ENCODE data around the gene SSBP2.

SSBP2 gene

DNA sequence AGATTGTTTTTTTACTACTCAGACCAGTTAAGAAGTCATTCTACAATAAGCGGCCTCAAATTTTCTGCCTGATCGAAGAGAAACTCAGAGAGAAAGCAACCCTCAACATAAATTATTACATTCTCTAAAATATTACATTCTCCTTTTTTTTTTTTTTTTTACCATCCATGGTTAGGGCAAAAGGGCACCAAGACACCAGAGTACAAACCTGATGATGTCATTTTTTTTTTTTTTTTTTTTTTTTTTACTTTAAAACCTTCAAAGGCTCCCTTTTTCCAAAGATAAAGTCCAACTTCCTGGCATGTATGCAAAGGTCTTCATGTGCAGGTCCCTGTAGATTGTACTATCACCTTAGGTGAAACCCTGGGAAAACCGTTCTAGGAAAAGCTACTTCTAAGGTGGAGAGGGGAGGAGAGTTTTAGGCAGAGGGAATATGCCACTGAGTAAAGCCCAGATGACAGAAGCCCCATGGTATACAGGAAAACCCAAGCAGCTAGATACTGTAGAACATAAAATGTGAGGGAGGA is 104.4 kb downstream of the SSBP2 start:
- Histone ChIP-seq H3K27ac (ENCODE audit: insufficient read depth, low read length, poor library complexity, severe bottlenecking) (no peak overlapping the region), H3K4me3 (ENCODE audit: insufficient read depth, low read depth, low read length, poor library complexity, severe bottlenecking) (no peak overlapping the region), H3K27me3 (replicated peaks; ENCODE audit: control insufficient read depth, insufficient read depth, low read length, poor library complexity, severe bottlenecking) (no peaks in the 10 kb centered on the region), H3K36me3 (ENCODE audit: control insufficient read depth, insufficient read depth, low read length) (no peaks in the 10 kb centered on the region), H3K4me1 (ENCODE audit: control insufficient read depth, insufficient read depth, low read length, poor library complexity, severe bottlenecking) (no peaks in the 10 kb centered on the region), H3K9me3 (ENCODE audit: control insufficient read depth, low read length) (no peaks in the 10 kb centered on the region)
- no peak for DNase-seq

DNA sequence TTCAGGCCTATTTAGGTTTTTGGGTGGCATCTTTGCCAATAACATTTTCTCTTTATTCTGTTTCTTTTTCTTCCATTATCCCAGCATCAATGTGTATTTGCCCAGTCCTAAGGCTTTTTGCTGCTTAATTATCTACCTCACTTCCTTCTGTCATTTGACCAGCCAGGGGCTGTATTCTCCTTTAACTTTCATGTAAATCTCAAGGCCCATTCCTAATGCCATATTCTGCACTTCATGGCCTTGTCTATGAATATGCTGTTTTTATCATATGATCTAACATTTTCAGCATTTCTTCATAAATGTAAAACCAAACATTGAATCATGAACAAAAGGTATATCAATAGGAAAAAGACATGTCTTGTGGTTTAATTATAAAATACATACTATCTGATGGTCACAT is 108.7 kb downstream of the SSBP2 start:
- Histone ChIP-seq H3K36me3 (ENCODE audit: control insufficient read depth, insufficient read depth, low read length) (no peaks in the 10 kb centered on the region), H3K27ac (ENCODE audit: insufficient read depth, low read length, poor library complexity, severe bottlenecking) (no peak overlapping the region), H3K27me3 (replicated peaks; ENCODE audit: control insufficient read depth, insufficient read depth, low read length, poor library complexity, severe bottlenecking) (no peaks in the 10 kb centered on the region), H3K4me3 (ENCODE audit: insufficient read depth, low read depth, low read length, poor library complexity, severe bottlenecking) (no peak overlapping the region), H3K9me3 (ENCODE audit: control insufficient read depth, low read length) (no peaks in the 10 kb centered on the region), H3K4me1 (ENCODE audit: control insufficient read depth, insufficient read depth, low read length, poor library complexity, severe bottlenecking) (no peaks in the 10 kb centered on the region)
- no peak for DNase-seq

DNA sequence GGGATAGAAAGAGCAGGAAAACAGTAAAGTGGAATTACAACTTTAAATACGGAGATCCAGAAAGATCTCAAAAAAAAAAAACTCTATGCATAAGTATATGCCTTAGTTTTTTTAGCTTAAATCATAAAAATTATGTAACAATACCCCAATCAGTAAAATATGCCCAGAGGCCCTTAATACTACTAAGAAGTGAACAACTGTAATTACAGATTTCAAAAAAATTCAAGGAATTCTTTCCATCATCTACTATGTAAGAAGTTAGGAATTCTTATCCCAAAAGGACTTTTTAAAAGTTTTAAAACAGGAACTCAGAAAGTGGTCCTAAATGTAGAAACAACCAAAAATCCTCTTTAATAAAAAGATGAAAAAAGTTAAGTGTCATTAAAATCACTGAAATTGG is 111.3 kb downstream of the SSBP2 start:
- no peak overlapping the region for H3K27ac ChIP-seq (ENCODE audit: insufficient read depth, low read length, poor library complexity, severe bottlenecking)

DNA sequence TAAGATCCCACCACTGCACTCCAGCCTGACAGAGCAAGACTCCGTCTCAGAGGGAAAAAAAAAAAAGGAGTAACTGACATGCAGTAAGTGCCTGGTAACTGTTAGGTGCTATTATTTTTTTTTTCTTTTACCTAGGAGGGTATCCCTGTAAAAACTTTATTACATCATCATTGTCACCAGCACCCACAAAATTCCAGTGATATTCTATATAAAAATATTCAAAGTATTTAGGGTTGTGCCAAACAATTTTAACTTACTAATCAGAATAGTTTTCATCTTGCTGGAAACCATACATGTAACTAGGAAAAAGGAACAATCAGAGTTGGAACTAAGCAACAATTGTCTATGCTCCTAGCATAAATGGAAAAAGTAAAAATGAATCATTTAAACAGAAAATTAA is 112.4 kb downstream of the SSBP2 start:
- H3K4me3 ChIP-seq (ENCODE audit: insufficient read depth, low read depth, low read length, poor library complexity, severe bottlenecking), result no peak overlapping the region
- DNase-seq, result no peak
- H3K27ac ChIP-seq (ENCODE audit: insufficient read depth, low read length, poor library complexity, severe bottlenecking), result no peak overlapping the region
- H3K27me3 ChIP-seq (replicated peaks; ENCODE audit: control insufficient read depth, insufficient read depth, low read length, poor library complexity, severe bottlenecking), result no peaks in the 10 kb centered on the region
- H3K36me3 ChIP-seq (ENCODE audit: control insufficient read depth, insufficient read depth, low read length), result no peaks in the 10 kb centered on the region
- H3K4me1 ChIP-seq (ENCODE audit: control insufficient read depth, insufficient read depth, low read length, poor library complexity, severe bottlenecking), result no peaks in the 10 kb centered on the region
- no peaks in the 10 kb centered on the region for H3K9me3 ChIP-seq (ENCODE audit: control insufficient read depth, low read length)

More for the DNA sequence above, 111.3 kb downstream of the SSBP2 start:
- no peak for DNase-seq
- Histone ChIP-seq H3K9me3 (ENCODE audit: control insufficient read depth, low read length) (no peaks in the 10 kb centered on the region), H3K4me3 (ENCODE audit: insufficient read depth, low read depth, low read length, poor library complexity, severe bottlenecking) (no peak overlapping the region), H3K36me3 (ENCODE audit: control insufficient read depth, insufficient read depth, low read length) (no peaks in the 10 kb centered on the region), H3K27me3 (replicated peaks; ENCODE audit: control insufficient read depth, insufficient read depth, low read length, poor library complexity, severe bottlenecking) (no peaks in the 10 kb centered on the region), H3K4me1 (ENCODE audit: control insufficient read depth, insufficient read depth, low read length, poor library complexity, severe bottlenecking) (no peaks in the 10 kb centered on the region)

DNA sequence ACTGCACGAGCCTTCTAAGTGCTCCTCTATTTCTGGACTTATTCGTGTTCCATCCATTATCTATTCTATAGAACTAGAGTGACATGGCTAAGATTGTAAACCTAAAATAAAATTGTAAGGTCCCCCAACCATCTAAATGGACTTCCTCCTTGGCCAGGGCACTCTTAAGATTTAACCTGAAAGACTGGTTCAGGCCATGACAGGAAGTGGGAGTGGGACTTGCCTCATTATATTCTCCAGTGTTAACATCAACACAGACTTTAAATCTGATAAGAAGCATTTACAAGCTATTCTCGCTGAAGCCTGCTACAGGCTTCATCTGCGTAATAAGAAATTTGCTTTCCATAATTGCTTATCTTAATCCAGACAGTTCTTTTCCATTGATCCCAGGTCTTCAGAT is 117.0 kb downstream of the SSBP2 start:
- no peak overlapping the region for H3K27ac ChIP-seq (ENCODE audit: insufficient read depth, low read length, poor library complexity, severe bottlenecking)
- DNase-seq, result no peak
- H3K9me3 ChIP-seq (ENCODE audit: control insufficient read depth, low read length), result no peaks in the 10 kb centered on the region
- no peaks in the 10 kb centered on the region for H3K4me1 ChIP-seq (ENCODE audit: control insufficient read depth, insufficient read depth, low read length, poor library complexity, severe bottlenecking)
- H3K4me3 ChIP-seq (ENCODE audit: insufficient read depth, low read depth, low read length, poor library complexity, severe bottlenecking), result no peak overlapping the region
- H3K27me3 ChIP-seq (replicated peaks; ENCODE audit: control insufficient read depth, insufficient read depth, low read length, poor library complexity, severe bottlenecking), result no peaks in the 10 kb centered on the region
- no peaks in the 10 kb centered on the region for H3K36me3 ChIP-seq (ENCODE audit: control insufficient read depth, insufficient read depth, low read length)

DNA sequence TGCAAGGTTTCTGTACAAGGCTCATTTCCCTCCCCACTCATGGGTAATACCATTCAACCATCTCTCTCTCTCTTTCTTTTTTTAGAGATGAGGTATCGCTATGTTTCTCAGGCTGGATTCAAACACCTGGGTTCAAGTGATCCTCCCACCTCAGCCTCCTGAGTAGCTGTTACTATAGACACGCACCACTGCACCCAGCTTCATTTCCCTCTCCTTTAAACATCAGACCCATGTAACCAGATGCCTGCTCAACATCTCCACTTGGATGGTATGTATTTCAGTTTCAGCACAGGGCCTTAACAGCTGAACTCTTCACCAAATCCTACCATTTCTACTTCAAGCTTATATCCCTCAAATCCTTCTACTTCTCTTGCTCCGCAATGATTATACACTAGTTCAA is 117.4 kb downstream of the SSBP2 start:
- Histone ChIP-seq H3K27me3 (replicated peaks; ENCODE audit: control insufficient read depth, insufficient read depth, low read length, poor library complexity, severe bottlenecking) (no peaks in the 10 kb centered on the region), H3K4me3 (ENCODE audit: insufficient read depth, low read depth, low read length, poor library complexity, severe bottlenecking) (no peak overlapping the region), H3K27ac (ENCODE audit: insufficient read depth, low read length, poor library complexity, severe bottlenecking) (no peak overlapping the region), H3K9me3 (ENCODE audit: control insufficient read depth, low read length) (no peaks in the 10 kb centered on the region), H3K4me1 (ENCODE audit: control insufficient read depth, insufficient read depth, low read length, poor library complexity, severe bottlenecking) (no peaks in the 10 kb centered on the region), H3K36me3 (ENCODE audit: control insufficient read depth, insufficient read depth, low read length) (no peaks in the 10 kb centered on the region)
- no peak for DNase-seq

DNA sequence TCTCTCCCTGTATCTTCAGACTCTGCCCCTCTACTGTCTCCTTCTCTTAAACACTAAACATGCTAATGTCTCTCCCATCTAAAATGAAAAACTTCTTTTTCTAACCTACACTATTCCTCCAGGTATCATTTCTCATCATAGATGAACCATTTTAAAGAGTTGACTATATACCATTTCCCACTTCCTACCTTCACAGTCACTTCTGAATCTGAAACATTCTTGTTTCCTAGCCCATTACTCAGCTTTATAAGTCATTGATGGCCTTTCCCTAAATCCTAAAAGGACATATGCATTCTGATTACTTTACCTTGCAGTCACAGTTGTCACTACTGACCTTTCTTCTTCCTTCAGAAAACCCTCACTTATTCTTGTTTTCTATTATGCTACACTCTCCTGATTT is 118.2 kb downstream of the SSBP2 start:
- no peak for DNase-seq
- Histone ChIP-seq H3K27me3 (replicated peaks; ENCODE audit: control insufficient read depth, insufficient read depth, low read length, poor library complexity, severe bottlenecking) (no peaks in the 10 kb centered on the region), H3K9me3 (ENCODE audit: control insufficient read depth, low read length) (no peaks in the 10 kb centered on the region), H3K4me3 (ENCODE audit: insufficient read depth, low read depth, low read length, poor library complexity, severe bottlenecking) (no peak overlapping the region), H3K27ac (ENCODE audit: insufficient read depth, low read length, poor library complexity, severe bottlenecking) (no peak overlapping the region), H3K36me3 (ENCODE audit: control insufficient read depth, insufficient read depth, low read length) (no peaks in the 10 kb centered on the region), H3K4me1 (ENCODE audit: control insufficient read depth, insufficient read depth, low read length, poor library complexity, severe bottlenecking) (no peaks in the 10 kb centered on the region)

DNA sequence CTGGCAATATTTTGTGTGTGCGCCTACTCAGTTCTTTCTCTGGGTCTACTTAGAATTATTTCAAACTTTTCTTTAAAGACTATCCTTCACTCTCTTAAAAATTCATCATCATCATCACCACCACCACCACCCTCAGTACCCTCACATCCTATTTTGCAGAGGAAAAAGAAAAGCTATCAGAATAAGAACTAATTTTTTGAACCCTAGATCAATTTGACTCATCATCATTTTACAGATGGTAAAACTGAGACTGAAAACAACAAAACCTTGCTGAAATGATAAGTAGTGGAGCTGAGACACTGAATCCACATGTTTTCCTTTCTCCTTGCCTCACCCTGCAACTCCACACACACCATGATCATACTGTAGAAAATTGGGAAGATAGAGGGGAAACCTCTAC is 119.3 kb downstream of the SSBP2 start:
- Histone ChIP-seq H3K36me3 (ENCODE audit: control insufficient read depth, insufficient read depth, low read length) (no peaks in the 10 kb centered on the region), H3K4me1 (ENCODE audit: control insufficient read depth, insufficient read depth, low read length, poor library complexity, severe bottlenecking) (no peaks in the 10 kb centered on the region), H3K4me3 (ENCODE audit: insufficient read depth, low read depth, low read length, poor library complexity, severe bottlenecking) (no peak overlapping the region), H3K27ac (ENCODE audit: insufficient read depth, low read length, poor library complexity, severe bottlenecking) (no peak overlapping the region), H3K27me3 (replicated peaks; ENCODE audit: control insufficient read depth, insufficient read depth, low read length, poor library complexity, severe bottlenecking) (no peaks in the 10 kb centered on the region), H3K9me3 (ENCODE audit: control insufficient read depth, low read length) (no peaks in the 10 kb centered on the region)
- DNase-seq, result no peak

DNA sequence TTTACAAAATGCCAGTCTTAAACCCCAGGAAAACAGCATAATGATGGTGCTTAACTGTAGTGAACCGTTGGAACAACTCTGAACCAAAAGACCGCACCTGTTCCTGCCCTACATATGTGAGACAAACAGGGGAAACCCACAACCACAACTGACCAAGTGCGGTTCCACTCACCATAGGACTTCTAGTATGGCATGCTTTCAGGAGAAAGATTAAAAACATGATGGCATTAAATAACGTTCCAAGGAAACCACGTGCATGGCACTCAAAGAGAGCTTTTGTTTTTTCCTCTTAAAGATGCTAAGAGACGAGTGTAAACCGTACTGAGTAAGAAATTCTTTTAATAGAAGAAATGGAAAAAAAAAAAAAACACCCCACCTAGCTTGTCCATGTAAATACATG is 119.8 kb downstream of the SSBP2 start:
- Histone ChIP-seq H3K9me3 (ENCODE audit: control insufficient read depth, low read length) (no peaks in the 10 kb centered on the region), H3K4me3 (ENCODE audit: insufficient read depth, low read depth, low read length, poor library complexity, severe bottlenecking) (no peak overlapping the region), H3K4me1 (ENCODE audit: control insufficient read depth, insufficient read depth, low read length, poor library complexity, severe bottlenecking) (no peaks in the 10 kb centered on the region), H3K36me3 (ENCODE audit: control insufficient read depth, insufficient read depth, low read length) (no peaks in the 10 kb centered on the region), H3K27ac (ENCODE audit: insufficient read depth, low read length, poor library complexity, severe bottlenecking) (no peak overlapping the region), H3K27me3 (replicated peaks; ENCODE audit: control insufficient read depth, insufficient read depth, low read length, poor library complexity, severe bottlenecking) (no peaks in the 10 kb centered on the region)
- peak; percentile 8 to 31 (median 18) for DNase-seq

DNA sequence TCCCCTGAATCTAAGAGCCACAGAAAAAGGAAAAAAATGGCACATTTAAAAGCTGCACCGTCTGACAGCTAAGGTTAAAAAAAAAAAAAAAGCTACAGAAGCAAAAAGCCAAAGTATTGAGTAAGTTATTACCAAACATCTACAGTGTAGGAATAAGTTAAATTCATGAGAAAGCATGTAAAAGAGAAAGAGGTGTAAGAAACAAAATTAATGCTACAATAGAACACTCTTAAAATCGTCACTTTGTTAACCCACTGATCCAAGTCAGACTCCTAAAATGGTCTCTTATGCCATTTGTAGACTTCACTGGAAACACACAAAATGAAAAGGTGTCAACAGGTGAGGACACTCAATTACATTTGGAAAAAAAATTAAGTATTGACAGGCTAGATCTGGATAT is 120.2 kb downstream of the SSBP2 start:
- Histone ChIP-seq H3K27me3 (replicated peaks; ENCODE audit: control insufficient read depth, insufficient read depth, low read length, poor library complexity, severe bottlenecking) (no peaks in the 10 kb centered on the region), H3K27ac (ENCODE audit: insufficient read depth, low read length, poor library complexity, severe bottlenecking) (no peak overlapping the region), H3K4me3 (ENCODE audit: insufficient read depth, low read depth, low read length, poor library complexity, severe bottlenecking) (no peak overlapping the region), H3K9me3 (ENCODE audit: control insufficient read depth, low read length) (no peaks in the 10 kb centered on the region), H3K36me3 (ENCODE audit: control insufficient read depth, insufficient read depth, low read length) (no peaks in the 10 kb centered on the region), H3K4me1 (ENCODE audit: control insufficient read depth, insufficient read depth, low read length, poor library complexity, severe bottlenecking) (no peaks in the 10 kb centered on the region)
- DNase-seq, result no peak

DNA sequence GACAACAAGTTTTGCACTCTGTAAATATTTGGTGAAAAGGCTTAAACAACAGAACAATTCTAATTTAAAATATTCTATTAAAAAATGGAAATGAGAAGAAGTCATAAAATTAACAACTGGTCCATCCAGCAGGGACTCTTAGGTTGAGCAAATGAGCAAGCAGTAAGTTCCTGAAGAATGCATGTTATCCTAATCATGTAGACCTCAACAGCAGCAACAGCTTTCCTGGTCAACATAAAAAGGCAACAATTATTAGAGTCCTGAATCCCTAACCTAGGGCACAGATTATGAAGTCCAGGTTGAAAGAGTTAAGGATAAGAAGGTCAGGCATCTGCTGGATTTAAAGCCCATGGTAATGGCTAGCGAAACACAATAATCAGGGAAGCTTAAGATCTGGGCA is 120.9 kb downstream of the SSBP2 start:
- Histone ChIP-seq H3K4me3 (ENCODE audit: insufficient read depth, low read depth, low read length, poor library complexity, severe bottlenecking) (no peak overlapping the region), H3K27ac (ENCODE audit: insufficient read depth, low read length, poor library complexity, severe bottlenecking) (no peak overlapping the region)

More for the DNA sequence above, 120.9 kb downstream of the SSBP2 start:
- no peaks in the 10 kb centered on the region for H3K27me3 ChIP-seq (replicated peaks; ENCODE audit: control insufficient read depth, insufficient read depth, low read length, poor library complexity, severe bottlenecking)
- no peak for DNase-seq
- no peaks in the 10 kb centered on the region for H3K4me1 ChIP-seq (ENCODE audit: control insufficient read depth, insufficient read depth, low read length, poor library complexity, severe bottlenecking)
- H3K36me3 ChIP-seq (ENCODE audit: control insufficient read depth, insufficient read depth, low read length), result no peaks in the 10 kb centered on the region
- no peaks in the 10 kb centered on the region for H3K9me3 ChIP-seq (ENCODE audit: control insufficient read depth, low read length)

Measured in effector memory CD4-positive, alpha-beta T cell (primary cell).